ENCODE data around the gene TBC1D8.

The TBC1D8 gene

GRCh38 chr2:100975521-100975785 lies 175.7 kb downstream of the TBC1D8 start:
- Mint-ChIP-seq H3K4me1 (ENCODE audit: low read depth) (peaks cover 3% of the 10 kb centered on the region), H3K36me3 (ENCODE audit: low read depth) (no peaks in the 10 kb centered on the region), H3K27ac (no peak overlapping the region), H3K27me3 (no peaks in the 10 kb centered on the region), H3K4me3 (no peak overlapping the region), H3K9me3 (no peaks in the 10 kb centered on the region)

- Mint-ChIP-seq H3K36me3 (ENCODE audit: low read depth) (no peaks in the 10 kb centered on the region), H3K27ac (no peak overlapping the region), H3K27me3 (no peaks in the 10 kb centered on the region), H3K4me1 (ENCODE audit: low read depth) (peaks cover 3% of the 10 kb centered on the region), H3K9me3 (no peaks in the 10 kb centered on the region), H3K4me3 (no peak overlapping the region)
These were observed 176.3 kb downstream of the TBC1D8 start for GRCh38 chr2:100974712-100975520.

GRCh38 chr2:100972452-100972851 lies 178.7 kb downstream of the TBC1D8 start:
- no peaks in the 10 kb centered on the region for H3K27me3 Mint-ChIP-seq
- H3K9me3 Mint-ChIP-seq = no peaks in the 10 kb centered on the region
- no peak overlapping the region for H3K27ac Mint-ChIP-seq
- H3K36me3 Mint-ChIP-seq (ENCODE audit: low read depth) = no peaks in the 10 kb centered on the region
- peaks cover 3% of the 10 kb centered on the region for H3K4me1 Mint-ChIP-seq (ENCODE audit: low read depth)
- no peak overlapping the region for H3K4me3 Mint-ChIP-seq

DNA sequence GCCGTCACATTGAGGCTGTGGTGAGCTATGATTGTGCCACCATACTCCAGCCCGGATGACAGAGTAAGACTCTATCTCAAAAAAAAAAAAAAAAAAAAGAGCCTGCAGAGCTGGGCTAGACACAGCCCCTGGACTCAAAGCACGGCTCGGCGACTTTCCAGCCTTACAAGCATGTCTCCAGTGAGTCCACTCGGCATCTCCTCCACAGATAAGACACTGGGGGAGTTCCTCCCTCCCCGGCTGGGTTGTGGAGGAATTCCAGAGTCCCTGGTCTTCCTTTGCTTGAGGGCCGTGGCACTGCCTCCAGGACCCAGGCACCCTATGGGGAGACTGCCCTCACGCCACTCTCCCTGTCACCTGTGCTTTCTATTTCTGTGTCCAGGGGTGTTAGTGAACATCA lies 180.0 kb downstream of the TBC1D8 start:
- Mint-ChIP-seq H3K4me3 (no peak overlapping the region), H3K27me3 (no peaks in the 10 kb centered on the region), H3K36me3 (ENCODE audit: low read depth) (no peaks in the 10 kb centered on the region), H3K4me1 (ENCODE audit: low read depth) (no peaks in the 10 kb centered on the region), H3K27ac (no peak overlapping the region), H3K9me3 (no peaks in the 10 kb centered on the region)

DNA sequence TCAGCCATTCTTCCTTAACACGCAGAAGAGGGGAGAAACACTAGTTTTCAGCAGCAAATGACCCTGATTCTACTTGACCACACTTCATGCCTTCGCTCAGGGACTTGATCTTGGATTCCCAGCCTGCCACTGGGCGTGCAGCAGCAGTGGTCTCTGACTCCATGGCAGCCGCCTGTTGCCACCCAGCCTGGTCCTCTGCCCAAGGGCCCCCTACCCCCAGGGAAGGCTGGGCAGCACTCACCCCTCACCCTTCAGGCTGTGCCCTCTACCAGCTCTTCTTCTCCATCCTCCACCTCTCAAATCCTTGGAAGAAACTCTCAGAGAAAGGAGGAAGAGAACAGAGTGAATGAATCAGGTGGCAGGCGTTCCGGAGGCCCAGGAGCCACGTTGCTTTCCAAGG lies 181.2 kb downstream of the TBC1D8 start:
- Mint-ChIP-seq H3K27ac (no peak overlapping the region), H3K27me3 (no peaks in the 10 kb centered on the region), H3K4me1 (ENCODE audit: low read depth) (no peaks in the 10 kb centered on the region), H3K36me3 (ENCODE audit: low read depth) (no peaks in the 10 kb centered on the region), H3K4me3 (no peak overlapping the region), H3K9me3 (no peaks in the 10 kb centered on the region)

DNA sequence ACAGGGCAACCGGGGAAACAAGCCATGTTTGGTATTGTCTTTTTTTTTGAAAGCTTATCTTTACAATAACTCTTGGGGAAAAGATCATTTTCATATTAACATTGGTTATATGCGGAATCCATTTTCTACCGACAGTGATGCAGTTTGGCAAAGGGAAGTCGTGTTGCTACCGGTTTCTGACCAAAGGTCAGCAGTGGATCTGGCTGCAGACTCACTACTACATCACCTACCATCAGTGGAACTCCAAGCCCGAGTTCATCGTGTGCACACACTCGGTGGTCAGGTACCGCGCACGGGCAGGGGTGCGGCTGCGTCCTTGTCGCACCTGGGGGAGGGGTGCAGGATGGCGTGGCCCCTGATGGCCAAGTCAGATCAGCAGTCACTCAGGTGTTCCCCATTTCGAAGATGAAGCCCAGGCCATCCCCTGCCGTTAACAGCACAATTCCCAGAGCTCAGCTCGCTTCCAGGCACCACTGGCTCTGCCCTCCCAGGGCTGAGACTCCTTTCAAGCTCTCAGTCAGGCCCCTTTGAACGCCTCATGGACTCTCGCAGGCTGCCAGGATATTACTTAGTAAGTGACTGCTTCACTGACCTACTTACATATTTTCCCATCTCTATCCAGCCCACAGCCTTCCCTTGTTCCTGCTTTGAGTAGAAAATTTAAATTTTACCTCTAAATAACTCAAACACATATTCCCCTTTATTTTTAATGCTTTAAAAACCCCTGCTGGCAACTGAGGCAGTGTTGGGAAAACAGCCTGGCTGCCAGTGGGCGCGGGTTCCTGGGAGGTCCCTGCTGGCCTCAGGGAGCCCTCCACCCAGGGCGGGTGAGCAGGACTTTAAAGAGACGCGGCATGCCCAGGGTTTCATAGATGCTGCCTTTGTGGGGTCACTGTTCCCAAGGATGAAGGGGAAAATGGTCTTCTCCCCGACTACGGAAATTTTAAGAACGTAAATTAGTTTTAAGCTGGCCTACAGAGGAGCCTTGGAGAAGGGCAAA lies 182.7 kb downstream of the TBC1D8 start:
- H3K36me3 Mint-ChIP-seq (ENCODE audit: low read depth) = no peaks in the 10 kb centered on the region
- H3K4me1 Mint-ChIP-seq (ENCODE audit: low read depth) = no peaks in the 10 kb centered on the region
- no peaks in the 10 kb centered on the region for H3K27me3 Mint-ChIP-seq
- H3K9me3 Mint-ChIP-seq = no peaks in the 10 kb centered on the region
- no peak overlapping the region for H3K27ac Mint-ChIP-seq
- H3K4me3 Mint-ChIP-seq = no peak overlapping the region

DNA sequence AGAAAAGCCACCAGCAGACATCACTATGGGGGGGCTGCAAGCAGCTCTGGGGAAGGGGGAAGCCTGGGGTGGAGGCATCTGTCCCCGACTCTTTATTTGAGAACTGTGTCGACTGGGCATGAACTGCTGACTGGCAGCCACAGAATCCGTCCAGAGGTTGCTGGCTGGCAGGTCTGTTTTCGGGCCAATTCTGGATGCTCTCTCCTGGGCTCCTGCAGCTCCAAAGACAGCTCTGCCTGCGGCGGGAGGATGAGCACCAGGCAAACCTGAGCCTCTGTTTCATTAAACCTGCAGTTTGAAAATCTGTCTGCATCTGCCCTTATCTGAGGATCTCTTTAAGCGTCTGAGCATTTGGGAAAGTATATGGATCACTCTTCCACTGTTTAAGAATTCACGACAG lies 183.5 kb downstream of the TBC1D8 start:
- Mint-ChIP-seq H3K4me1 (ENCODE audit: low read depth) (no peaks in the 10 kb centered on the region), H3K4me3 (no peak overlapping the region), H3K27me3 (no peaks in the 10 kb centered on the region), H3K9me3 (no peaks in the 10 kb centered on the region), H3K27ac (no peak overlapping the region), H3K36me3 (ENCODE audit: low read depth) (no peaks in the 10 kb centered on the region)

DNA sequence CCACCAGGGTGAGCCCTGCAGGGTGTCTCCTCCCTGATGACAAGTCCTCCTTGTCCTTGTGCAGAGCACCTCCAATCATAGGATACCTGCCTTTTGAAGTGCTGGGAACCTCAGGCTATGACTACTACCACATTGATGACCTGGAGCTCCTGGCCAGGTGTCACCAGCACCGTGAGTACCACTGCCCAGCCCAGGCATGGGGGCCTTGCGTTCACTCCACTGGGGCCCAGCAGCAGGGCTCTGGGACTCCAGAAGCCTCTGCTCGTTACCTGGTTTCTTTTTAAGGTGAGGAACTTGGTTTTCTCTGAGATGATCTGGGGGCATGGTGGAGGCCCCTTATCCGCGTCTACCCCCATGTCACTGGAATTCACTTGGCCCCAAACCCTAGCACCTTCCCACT lies 185.6 kb downstream of the TBC1D8 start:
- no peak overlapping the region for H3K4me3 Mint-ChIP-seq
- no peaks in the 10 kb centered on the region for H3K9me3 Mint-ChIP-seq
- no peaks in the 10 kb centered on the region for H3K4me1 Mint-ChIP-seq (ENCODE audit: low read depth)
- no peak overlapping the region for H3K27ac Mint-ChIP-seq
- H3K27me3 Mint-ChIP-seq = no peaks in the 10 kb centered on the region
- no peaks in the 10 kb centered on the region for H3K36me3 Mint-ChIP-seq (ENCODE audit: low read depth)

- H3K27ac Mint-ChIP-seq = no peak overlapping the region
These were observed 186.5 kb downstream of the TBC1D8 start for GRCh38 chr2:100964681-100965169.

DNA sequence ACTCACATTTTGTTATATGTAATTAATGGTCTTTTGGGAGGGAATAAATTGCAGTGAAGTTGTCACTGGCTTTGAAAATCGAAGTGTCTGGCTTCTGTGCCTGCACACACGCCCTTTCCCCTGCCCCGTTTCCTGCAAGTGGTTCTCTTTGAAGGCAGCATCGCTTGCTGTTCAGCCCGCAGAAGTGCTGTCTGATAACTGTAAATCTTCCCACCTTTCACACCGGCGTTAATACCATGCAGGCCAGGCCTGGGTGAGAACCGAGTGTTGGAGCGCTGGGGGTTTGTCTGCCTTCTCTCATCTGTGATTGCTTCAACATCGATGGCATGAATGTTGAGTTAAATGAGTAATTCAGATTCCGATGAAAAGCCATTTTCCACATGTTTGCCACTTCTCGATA lies 187.0 kb downstream of the TBC1D8 start:
- no peaks in the 10 kb centered on the region for H3K4me1 Mint-ChIP-seq (ENCODE audit: low read depth)
- H3K9me3 Mint-ChIP-seq = no peaks in the 10 kb centered on the region
- no peaks in the 10 kb centered on the region for H3K36me3 Mint-ChIP-seq (ENCODE audit: low read depth)
- H3K4me3 Mint-ChIP-seq = no peak overlapping the region
- no peaks in the 10 kb centered on the region for H3K27me3 Mint-ChIP-seq
- H3K27ac Mint-ChIP-seq = no peak overlapping the region

More at GRCh38 chr2:100964681-100965169, 186.5 kb downstream of the TBC1D8 start:
- Mint-ChIP-seq H3K36me3 (ENCODE audit: low read depth) (no peaks in the 10 kb centered on the region), H3K4me3 (no peak overlapping the region), H3K27me3 (no peaks in the 10 kb centered on the region), H3K9me3 (no peaks in the 10 kb centered on the region), H3K4me1 (ENCODE audit: low read depth) (no peaks in the 10 kb centered on the region)

DNA sequence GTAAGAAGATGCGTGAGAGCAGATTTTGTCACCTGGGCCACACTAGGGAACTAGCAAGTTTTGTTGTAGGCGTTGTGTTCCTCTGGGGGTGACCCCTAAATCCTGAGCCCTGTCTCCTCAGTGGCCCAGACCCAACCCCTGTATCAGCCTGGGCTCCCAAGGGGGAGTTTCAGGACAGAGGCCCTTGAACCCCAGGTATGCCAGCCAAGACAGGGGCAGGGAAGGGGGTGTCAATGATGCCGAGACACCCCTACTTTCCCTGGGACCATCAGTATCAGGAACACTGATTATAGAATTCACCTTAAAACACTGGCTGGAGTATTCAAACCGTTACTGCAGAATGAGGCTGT lies 188.2 kb downstream of the TBC1D8 start:
- no peaks in the 10 kb centered on the region for H3K27me3 Mint-ChIP-seq
- no peaks in the 10 kb centered on the region for H3K36me3 Mint-ChIP-seq (ENCODE audit: low read depth)
- H3K4me3 Mint-ChIP-seq = no peak overlapping the region
- H3K4me1 Mint-ChIP-seq (ENCODE audit: low read depth) = no peaks in the 10 kb centered on the region
- H3K27ac Mint-ChIP-seq = no peak overlapping the region
- H3K9me3 Mint-ChIP-seq = no peaks in the 10 kb centered on the region

GRCh38 chr2:100962366-100963025 lies 188.7 kb downstream of the TBC1D8 start:
- H3K27me3 Mint-ChIP-seq = no peaks in the 10 kb centered on the region
- H3K36me3 Mint-ChIP-seq (ENCODE audit: low read depth) = no peaks in the 10 kb centered on the region
- H3K4me1 Mint-ChIP-seq (ENCODE audit: low read depth) = no peaks in the 10 kb centered on the region
- H3K4me3 Mint-ChIP-seq = no peak overlapping the region
- H3K27ac Mint-ChIP-seq = no peak overlapping the region
- H3K9me3 Mint-ChIP-seq = no peaks in the 10 kb centered on the region

GRCh38 chr2:100960688-100961087 lies 190.5 kb downstream of the TBC1D8 start:
- Mint-ChIP-seq H3K27ac (no peak overlapping the region), H3K27me3 (no peaks in the 10 kb centered on the region), H3K4me1 (ENCODE audit: low read depth) (no peaks in the 10 kb centered on the region), H3K36me3 (ENCODE audit: low read depth) (no peaks in the 10 kb centered on the region), H3K9me3 (no peaks in the 10 kb centered on the region), H3K4me3 (no peak overlapping the region)

DNA sequence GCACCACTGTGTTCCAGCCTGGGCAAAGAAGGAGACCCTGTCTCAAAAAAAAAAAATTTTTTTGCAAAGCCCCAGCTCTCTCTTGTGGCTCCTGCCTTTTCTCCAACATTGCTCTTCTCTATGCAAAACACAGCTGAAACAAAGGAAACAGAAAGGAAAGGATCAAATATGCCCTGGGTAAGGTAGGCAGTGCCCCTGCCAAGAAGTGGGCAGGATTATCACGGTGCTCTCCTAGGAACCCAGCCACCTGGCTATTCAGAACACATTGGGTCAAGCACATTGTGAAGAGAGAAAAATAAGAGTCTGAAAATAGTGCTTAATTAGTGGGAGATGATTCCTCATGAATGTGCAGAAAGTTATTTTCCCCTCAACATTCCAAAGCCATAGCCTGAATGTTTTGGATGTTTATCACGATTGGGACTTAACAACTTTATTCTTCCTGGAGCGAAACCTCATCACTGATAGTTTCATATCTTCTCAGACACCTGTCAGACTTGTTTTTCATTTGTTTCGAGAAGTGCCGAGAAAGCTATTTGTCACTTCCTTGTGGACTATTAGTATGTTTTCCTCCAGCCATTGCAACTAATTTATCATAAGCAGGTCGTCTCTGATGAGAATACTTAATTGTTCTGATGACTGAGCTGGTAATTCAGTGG lies 191.8 kb downstream of the TBC1D8 start:
- Mint-ChIP-seq H3K4me1 (ENCODE audit: low read depth) (no peaks in the 10 kb centered on the region), H3K27me3 (no peaks in the 10 kb centered on the region), H3K9me3 (no peaks in the 10 kb centered on the region), H3K27ac (no peak overlapping the region), H3K4me3 (no peak overlapping the region), H3K36me3 (ENCODE audit: low read depth) (no peaks in the 10 kb centered on the region)
